Mucosa of descending colon (tissue), 3 donors: ENCODE data around the gene MXD3. TPM values are rescaled to one million over a fixed set of nuclear protein-coding genes. Genes with fewer than 3 reads are reported as not detected.

Source experiments
- ATAC-seq: fragments of 200-7000 bp; cut with Tn5 transposase; one replicate; pipeline ENCODE4 v1.9.1; 2020; ENCODE audit warnings: mild to moderate bottlenecking, moderate library complexity
- DNase-seq, 3 donors: peaks; one replicate each; pipeline ENCODE4 v3.0.0-alpha.2; 2020
- H3K36me3 ChIP-seq: fragments of 200-600 bp; one replicate; pipeline ENCODE4 v1.8.0; 2021; ENCODE audit warnings: low read depth, mild to moderate bottlenecking
- H3K4me1 ChIP-seq: fragments of 200-600 bp; one replicate; pipeline ENCODE4 v1.8.0; 2021; ENCODE audit warnings: low read depth, mild to moderate bottlenecking
- H3K4me3 ChIP-seq: fragments of 200-600 bp; one replicate; pipeline ENCODE4 v1.8.0; 2021; ENCODE audit warnings: mild to moderate bottlenecking
- H3K9me3 ChIP-seq: fragments of 200-600 bp; one replicate; pipeline ENCODE4 v1.8.0; 2021; ENCODE audit warnings: mild to moderate bottlenecking
- CTCF ChIP-seq: fragments of 200-600 bp; IDR thresholded peaks from one replicate; pipeline ENCODE4 v1.8.0; 2022; ENCODE audit warnings: antibody characterized with exemption, mild to moderate bottlenecking
- intact Hi-C, 2 donors: fragments of 100-400 bp; cut with DNase I in 1 of 2; cut with micrococcal nuclease in 1 of 2; formaldehyde crosslinking; loops; one replicate each; pipeline versions ENCODE4 v1.11.0 to v1.11.1; 2022; cut with DNase I, micrococcal nuclease
- total RNA-seq, 3 donors: library from RNA; stranded (reverse); fragmentation: NEBNext Ultra II Directional in 2 of 3; extraction: Animal tissue kit (Norgen Biotek cat#: 25700) in 2 of 3; gene quantifications; one replicate each; pipeline versions ENCODE4 v1.2.1 to v1.2.4, GENCODE V29; 2021 to 2023
- donor health status: DM: no; HTN: no; CAD: no; lungs with moderate emphysema.
- donor health status: DM: no; HTN: no; CAD: no.
- donor health status: DM: no; HTN: yes; CAD: no.

Gene MXD3
- total RNA-seq, 3 donors from 2014 or later: 10.3 to 19.4 (median 10.9) TPM

- intact Hi-C loops: no loop called here
Observed at GRCh38 chr5:177334781-177335700, 23.3 kb upstream of the MXD3 start.

GRCh38 chr5:177334155-177334551 is 22.5 kb upstream of the MXD3 start:
- Histone ChIP-seq H3K9me3 (no peaks in the 10 kb centered on the region), H3K36me3 (peaks cover 8% of the 10 kb centered on the region), H3K4me3 (no peak overlapping the region), H3K4me1 (no peaks in the 10 kb centered on the region)
- DNase-seq (peak in 1 of 3 donors; percentile 12), ATAC-seq (no peak)
- no peak for TF ChIP-seq CTCF
- intact Hi-C loops: no loop called here

More at GRCh38 chr5:177334781-177335700, 23.3 kb upstream of the MXD3 start:
- peaks cover 8% of the 10 kb centered on the region for H3K36me3 ChIP-seq
- DNase-seq: peak in 1 of 3 donors; percentile 14
- H3K9me3 ChIP-seq: no peaks in the 10 kb centered on the region
- no peak overlapping the region for H3K4me3 ChIP-seq
- no peaks in the 10 kb centered on the region for H3K4me1 ChIP-seq
- ATAC-seq: no peak
- TF ChIP-seq CTCF: no peak

GRCh38 chr5:177333420-177334154 is 21.9 kb upstream of the MXD3 start:
- Histone ChIP-seq H3K36me3 (peaks cover 8% of the 10 kb centered on the region), H3K4me1 (no peaks in the 10 kb centered on the region), H3K9me3 (no peaks in the 10 kb centered on the region), H3K4me3 (no peak overlapping the region)
- ATAC-seq (no peak), DNase-seq (peak in 1 of 3 donors; percentile 3)
- intact Hi-C loops: no loop called here
- no peak for TF ChIP-seq CTCF

DNA sequence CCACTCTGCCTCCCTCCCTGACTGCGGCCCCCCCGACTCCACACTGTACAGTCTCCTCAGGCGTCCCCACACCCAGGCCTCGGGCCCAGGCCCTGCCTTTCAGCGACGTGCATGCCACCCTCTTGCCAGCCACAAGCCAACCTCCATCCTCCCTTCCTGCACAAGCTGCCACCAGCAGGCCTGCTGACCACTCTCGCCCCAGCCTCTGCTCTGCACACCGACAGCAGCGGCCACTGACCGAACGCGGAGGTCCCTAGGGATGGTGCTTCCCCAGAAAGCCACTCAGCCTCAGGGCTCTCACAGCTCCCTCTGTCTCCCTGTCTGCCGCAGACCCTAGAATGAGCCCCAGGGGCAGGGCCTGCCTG is 21.2 kb upstream of the MXD3 start:
- H3K9me3 ChIP-seq: no peaks in the 10 kb centered on the region
- H3K36me3 ChIP-seq: peaks cover 3% of the 10 kb centered on the region
- ATAC-seq (no peak), DNase-seq (peak in 1 of 3 donors; percentile 25)
- no peak for TF ChIP-seq CTCF
- no peaks in the 10 kb centered on the region for H3K4me1 ChIP-seq
- H3K4me3 ChIP-seq: no peak overlapping the region
- intact Hi-C loops: no loop called here

- intact Hi-C loops: no loop called here
- Histone ChIP-seq H3K4me3 (no peak overlapping the region), H3K9me3 (no peaks in the 10 kb centered on the region), H3K36me3 (peaks cover 3% of the 10 kb centered on the region), H3K4me1 (no peaks in the 10 kb centered on the region)
- ATAC-seq: no peak
- TF ChIP-seq CTCF: no peak
- DNase-seq: peak in 1 of 3 donors; percentile 21
Observed at GRCh38 chr5:177332031-177332895, 20.6 kb upstream of the MXD3 start.
